ENCODE results near the gene SMYD3. TPM values are rescaled to one million over a fixed set of nuclear protein-coding genes. Genes with fewer than 3 reads are reported as not detected.

The SMYD3 gene
- total and polyA plus RNA-seq, 2 of the 13 experiments (the other 11 are each of a cell fraction or from before 2014, with no cell fraction given): 27.7 to 35.8 TPM

- no peak for TF ChIP-seq ZNF318 (CRISPR knock-in tag; IDR thresholded peaks at IDR 0.05)
These were observed 27.0 kb upstream of the SMYD3 start (continued) for GRCh38 chr1:246534114-246534513.

GRCh38 chr1:246533371-246533905, 26.4 kb upstream of the SMYD3 start:
- ChIA-PET CTCF (ENCODE audit: low intra/inter-chr PET ratio, low total read pairs) (interaction anchor here (1.7 kb wide), 1 partner anchor 36 kb away, joined by 10 read pairs; no protein-coding TSS in a partner anchor), POLR2A (no interaction called here)
- no peak for FAIRE-seq
- no peak overlapping the region for H3K4me2 ChIP-seq (ENCODE audit: low read depth, low read length)
- no peak overlapping the region for H3K9ac ChIP-seq (ENCODE audit: insufficient read depth, low read depth, low read length)
- peaks cover 14% of the 10 kb centered on the region for H3K9me3 ChIP-seq (ENCODE audit: low read length)
- no peak overlapping the region for H3K27ac ChIP-seq (ENCODE audit: extremely low read length, insufficient read depth, low read length)
- no peak for DNase-seq (ENCODE audit: low spot score)
- no TSS peak for BruUV-seq (replicated peaks)
- H4K20me1 ChIP-seq (ENCODE audit: insufficient read depth, low read length): no peaks in the 10 kb centered on the region
- no peak overlapping the region for H2AFZ ChIP-seq (ENCODE audit: low read length)
- peaks cover 0 to 4% of the 10 kb centered on the region in 2 experiments; a peak in 1 of 5 replicates for H3K27me3 ChIP-seq (ENCODE audit: control insufficient read depth in 1 of 2, insufficient read depth in 2 of 2, low read length in 2 of 2)
- TF ChIP-seq ZNF605 (CRISPR knock-in tag; IDR thresholded peaks at IDR 0.05) (no peak), SP1 (IDR thresholded peaks at IDR 0.05) (no peak), SP1 (CRISPR knock-in tag; IDR thresholded peaks at IDR 0.05) (no peak), NR2F1 (CRISPR knock-in tag; IDR thresholded peaks at IDR 0.05) (no peak), ZNF782 (CRISPR knock-in tag; IDR thresholded peaks at IDR 0.05; ENCODE audit: borderline replicate concordance) (no peak), SMARCE1 (IDR thresholded peaks at IDR 0.05; ENCODE audit: borderline replicate concordance) (no peak), NR2C2 (CRISPR knock-in tag; IDR thresholded peaks at IDR 0.05; ENCODE audit: borderline replicate concordance) (no peak), SSRP1 (CRISPR knock-in tag; IDR thresholded peaks at IDR 0.05) (no peak), NFIC (IDR thresholded peaks at IDR 0.05; ENCODE audit: low read length) (no peak), RBFOX2 (IDR thresholded peaks at IDR 0.05; ENCODE audit: low read depth, low read length) (no peak), ZNF530 (CRISPR knock-in tag; IDR thresholded peaks at IDR 0.05; ENCODE audit: low read depth) (no peak), GLMP (CRISPR knock-in tag; IDR thresholded peaks at IDR 0.05; ENCODE audit: borderline replicate concordance) (no peak), ERF (CRISPR knock-in tag; IDR thresholded peaks at IDR 0.05) (no peak), BORCS8-MEF2B (CRISPR knock-in tag; IDR thresholded peaks at IDR 0.05) (no peak)
- 8% methylated on average over 2 of the region's 2 CpGs for WGBS (ENCODE audit: low lambda C conversion rate)
- H3K4me3 ChIP-seq (replicated peaks in 1 of 3; ENCODE audit: insufficient read depth in 1 of 3, low read depth in 2 of 3, low read length in 3 of 3): no peak overlapping the region
- no peaks in the 10 kb centered on the region for H3K36me3 ChIP-seq (replicated peaks in 1 of 2; ENCODE audit: control insufficient read depth in 1 of 2, insufficient read depth in 2 of 2, low read length in 2 of 2)
- H3K4me1 ChIP-seq (ENCODE audit: insufficient read depth, low read length): peaks cover 11% of the 10 kb centered on the region; the same call in 1 of the 2 replicates
- H3K79me2 ChIP-seq (ENCODE audit: insufficient read depth, low read length): no peaks in the 10 kb centered on the region
- in situ Hi-C loops (cut with HindIII; ENCODE audit: extremely low pct_ligation_motif_present, low pct_unique_long_range_greater_than_20kb): no loop called here
- intact Hi-C loops (cut with micrococcal nuclease; ENCODE audit: unreplicated experiment): loop anchor here (2.0 kb wide), 1 partner anchor 35 kb away; no protein-coding TSS in a partner anchor
- no peak for ATAC-seq
